GM15510 (cell line): ENCODE results near the gene PANK4.

Experiments used
- POLR2A ChIP-seq: IDR thresholded peaks from 3 replicates; pipeline ENCODE4 v1.6.1; 2011; ENCODE audit warnings: borderline replicate concordance; ENCODE audit not compliant: insufficient read length; ENCODE audit errors: extremely low read depth

PANK4 gene

GRCh38 chr1:2525920-2526823 is at the start of gene PANK4:
Gene PANK4, minus strand, starts transcription at chr1:2526596. Its CDS starts 9 bp downstream, at chr1:2526587.
- peak; percentile 81 for TF ChIP-seq POLR2A

- TF ChIP-seq POLR2A: no peak
These were observed 48.0 kb upstream of the PANK4 start for GRCh38 chr1:2574350-2574749.

GRCh38 chr1:2573250-2573920 is 47.0 kb upstream of the PANK4 start:
- TF ChIP-seq POLR2A: no peak

- TF ChIP-seq POLR2A: no peak
These were observed 45.0 kb upstream of the PANK4 start for GRCh38 chr1:2571348-2571747.

- TF ChIP-seq POLR2A: no peak
These were observed 43.9 kb upstream of the PANK4 start for GRCh38 chr1:2570332-2570731.

- no peak for TF ChIP-seq POLR2A
These were observed 42.7 kb upstream of the PANK4 start for GRCh38 chr1:2569060-2569459.

GRCh38 chr1:2567083-2567679 is 40.8 kb upstream of the PANK4 start:
- TF ChIP-seq POLR2A: no peak

GRCh38 chr1:2566101-2567045 is 40.0 kb upstream of the PANK4 start:
- TF ChIP-seq POLR2A: no peak

- TF ChIP-seq POLR2A: no peak
These were observed 38.5 kb upstream of the PANK4 start for GRCh38 chr1:2564815-2565374.

GRCh38 chr1:2564006-2564814 is 37.8 kb upstream of the PANK4 start:
- TF ChIP-seq POLR2A: no peak

GRCh38 chr1:2563205-2563604 is 36.8 kb upstream of the PANK4 start:
- no peak for TF ChIP-seq POLR2A

- no peak for TF ChIP-seq POLR2A
These were observed 35.8 kb upstream of the PANK4 start for GRCh38 chr1:2561898-2562895.

GRCh38 chr1:2561446-2561845 is 35.0 kb upstream of the PANK4 start:
- TF ChIP-seq POLR2A: no peak
